PC-9 (cell line): ENCODE data around the gene APLF. TPM values are rescaled to one million over a fixed set of nuclear protein-coding genes. Genes with fewer than 3 reads are reported as not detected.

Source experiments
- BruUV-seq: library from RNA; stranded (reverse); fragments of 400-500 nt; replicated peaks from 2 replicates; lab custom pipeline; 2021; lab: Mats Ljungman, UMichigan
- CTCF ChIA-PET: fragments of 300-600 bp; sonication (Branson Sonifier 250); formaldehyde crosslinking; loops from one replicate; lab custom pipeline; 2022; ENCODE audit warnings: antibody characterized with exemption; lab: Charles Lee
- POLR2A ChIA-PET: fragments of 300-600 bp; sonication (Branson Sonifier 250); formaldehyde crosslinking; loops from one replicate; lab custom pipeline; 2022; ENCODE audit warnings: antibody characterized with exemption; ENCODE audit not compliant: unreplicated experiment; lab: Charles Lee
- DNase-seq, 2 experiments: peaks; one replicate each; pipeline versions ENCODE4 v3.0.0 to v3.0.0-alpha.2; 2015 to 2022; ENCODE audit warnings: mixed read lengths in 1 of 2
- H2AFZ ChIP-seq: fragments of 200-600 bp; sonication (generic); 2 replicates; pipeline ENCODE4 v1.8.1; 2017; ENCODE audit warnings: antibody characterized with exemption
- H3F3A ChIP-seq: fragments of 200-600 bp; sonication (generic); 2 replicates; pipeline ENCODE4 v1.8.1; 2017; ENCODE audit warnings: antibody characterized with exemption, mild to moderate bottlenecking, low read depth; ENCODE audit not compliant: insufficient read depth
- H3K27ac ChIP-seq: fragments of 200-600 bp; sonication (generic); 2 replicates; pipeline ENCODE4 v1.6.1; 2016; ENCODE audit warnings: mixed run types
- H3K27me3 ChIP-seq: fragments of 200-600 bp; sonication (generic); 2 replicates; pipeline ENCODE4 v1.6.1; 2016; ENCODE audit warnings: low read depth, mixed run types; ENCODE audit not compliant: insufficient read depth
- H3K36me3 ChIP-seq: fragments of 200-600 bp; sonication (generic); 2 replicates; pipeline ENCODE4 v1.6.1; 2016; ENCODE audit warnings: low read depth, mixed run types
- H3K4me1 ChIP-seq: fragments of 200-600 bp; sonication (generic); replicated peaks from 2 replicates; pipeline ENCODE4 v1.6.1; 2016; ENCODE audit warnings: mixed run types; ENCODE audit not compliant: insufficient read depth
- H3K4me2 ChIP-seq: fragments of 200-600 bp; sonication (generic); 2 replicates; pipeline ENCODE4 v1.6.1; 2017; ENCODE audit warnings: mixed run types
- H3K4me3 ChIP-seq: fragments of 200-600 bp; sonication (generic); 2 replicates; pipeline ENCODE4 v1.6.1; 2016; ENCODE audit warnings: mixed run types
- H3K79me2 ChIP-seq: fragments of 200-600 bp; sonication (generic); 2 replicates; pipeline ENCODE4 v1.6.1; 2017; ENCODE audit warnings: low read depth, mixed run types
- H3K9me2 ChIP-seq: fragments of 200-600 bp; sonication (generic); 2 replicates; pipeline ENCODE4 v1.8.1; 2017; ENCODE audit warnings: mild to moderate bottlenecking; ENCODE audit not compliant: insufficient read depth
- H3K9me3 ChIP-seq: fragments of 200-600 bp; sonication (generic); 2 replicates; pipeline ENCODE4 v1.8.1; 2016; ENCODE audit warnings: low read depth; ENCODE audit not compliant: insufficient read depth
- H4K20me1 ChIP-seq: fragments of 200-600 bp; sonication (generic); 2 replicates; pipeline ENCODE4 v1.8.1; 2017; ENCODE audit not compliant: insufficient read depth
- EZH2 ChIP-seq: fragments of 200-600 bp; sonication (generic); IDR thresholded peaks from 2 replicates; pipeline ENCODE4 v1.8.0; 2017; ENCODE audit warnings: antibody characterized with exemption, low read depth
- intact Hi-C: fragments of 100-400 bp; cut with micrococcal nuclease; formaldehyde crosslinking; loops from one replicate; pipeline ENCODE4 v1.10.0; 2022; ENCODE audit not compliant: unreplicated experiment
- total RNA-seq: library from RNA; stranded (reverse); gene quantifications from 2 replicates; pipeline ENCODE4 v1.2.3, GENCODE V29; 2021
- TF ChIP-seq, protein P1 (sequence below): fragments of 200-600 bp; sonication (generic); conservative IDR thresholded peaks from 2 replicates; pipeline ENCODE4 v1.6.1; 2017; ENCODE audit warnings: mixed run types, antibody characterized with exemption, mild to moderate bottlenecking, moderate library complexity

Gene APLF
- total RNA-seq, 1 experiment from 2014 or later, result 4.5 TPM

DNA sequence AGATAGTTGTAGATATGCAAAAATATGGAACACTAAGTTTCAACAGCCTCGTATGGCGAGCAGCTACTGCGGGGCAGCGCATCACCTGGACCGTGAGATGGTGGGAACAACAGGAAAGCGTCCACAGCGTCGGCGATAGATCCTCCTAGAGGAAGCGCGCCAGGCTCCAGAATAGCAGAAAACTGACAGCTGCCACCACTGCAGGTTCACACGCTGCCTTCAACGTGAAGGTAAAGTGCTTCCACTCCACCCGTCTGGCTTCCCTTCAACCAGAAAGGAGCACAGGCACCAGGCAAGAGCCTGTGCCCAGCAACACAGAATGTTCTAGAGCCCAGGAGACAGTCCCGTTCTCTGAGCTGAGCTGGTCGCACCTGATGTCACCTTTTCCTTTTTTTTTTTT, 20.3 kb upstream of the APLF start:
- Histone ChIP-seq H3F3A (no peaks in the 10 kb centered on the region), H3K79me2 (no peaks in the 10 kb centered on the region), H3K4me1 (no peaks in the 10 kb centered on the region), H3K4me2 (no peak overlapping the region), H2AFZ (no peak overlapping the region), H3K9me3 (no peaks in the 10 kb centered on the region), H3K27me3 (0 out of 2 replicates have a peak, but pooled peaks cover 4% of the 10 kb centered on the region), H3K4me3 (no peak overlapping the region), H3K27ac (no peak overlapping the region), H3K9me2 (no peaks in the 10 kb centered on the region), H4K20me1 (no peaks in the 10 kb centered on the region), H3K36me3 (no peaks in the 10 kb centered on the region)
- ChIA-PET POLR2A (no interaction called here), CTCF (no interaction called here)
- BruUV-seq, result no TSS peak
- DNase-seq, result no peak
- intact Hi-C loops, result no loop called here
- TF ChIP-seq, protein P1, sequence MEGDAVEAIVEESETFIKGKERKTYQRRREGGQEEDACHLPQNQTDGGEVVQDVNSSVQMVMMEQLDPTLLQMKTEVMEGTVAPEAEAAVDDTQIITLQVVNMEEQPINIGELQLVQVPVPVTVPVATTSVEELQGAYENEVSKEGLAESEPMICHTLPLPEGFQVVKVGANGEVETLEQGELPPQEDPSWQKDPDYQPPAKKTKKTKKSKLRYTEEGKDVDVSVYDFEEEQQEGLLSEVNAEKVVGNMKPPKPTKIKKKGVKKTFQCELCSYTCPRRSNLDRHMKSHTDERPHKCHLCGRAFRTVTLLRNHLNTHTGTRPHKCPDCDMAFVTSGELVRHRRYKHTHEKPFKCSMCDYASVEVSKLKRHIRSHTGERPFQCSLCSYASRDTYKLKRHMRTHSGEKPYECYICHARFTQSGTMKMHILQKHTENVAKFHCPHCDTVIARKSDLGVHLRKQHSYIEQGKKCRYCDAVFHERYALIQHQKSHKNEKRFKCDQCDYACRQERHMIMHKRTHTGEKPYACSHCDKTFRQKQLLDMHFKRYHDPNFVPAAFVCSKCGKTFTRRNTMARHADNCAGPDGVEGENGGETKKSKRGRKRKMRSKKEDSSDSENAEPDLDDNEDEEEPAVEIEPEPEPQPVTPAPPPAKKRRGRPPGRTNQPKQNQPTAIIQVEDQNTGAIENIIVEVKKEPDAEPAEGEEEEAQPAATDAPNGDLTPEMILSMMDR, result no peak
- no peak for TF ChIP-seq EZH2

DNA sequence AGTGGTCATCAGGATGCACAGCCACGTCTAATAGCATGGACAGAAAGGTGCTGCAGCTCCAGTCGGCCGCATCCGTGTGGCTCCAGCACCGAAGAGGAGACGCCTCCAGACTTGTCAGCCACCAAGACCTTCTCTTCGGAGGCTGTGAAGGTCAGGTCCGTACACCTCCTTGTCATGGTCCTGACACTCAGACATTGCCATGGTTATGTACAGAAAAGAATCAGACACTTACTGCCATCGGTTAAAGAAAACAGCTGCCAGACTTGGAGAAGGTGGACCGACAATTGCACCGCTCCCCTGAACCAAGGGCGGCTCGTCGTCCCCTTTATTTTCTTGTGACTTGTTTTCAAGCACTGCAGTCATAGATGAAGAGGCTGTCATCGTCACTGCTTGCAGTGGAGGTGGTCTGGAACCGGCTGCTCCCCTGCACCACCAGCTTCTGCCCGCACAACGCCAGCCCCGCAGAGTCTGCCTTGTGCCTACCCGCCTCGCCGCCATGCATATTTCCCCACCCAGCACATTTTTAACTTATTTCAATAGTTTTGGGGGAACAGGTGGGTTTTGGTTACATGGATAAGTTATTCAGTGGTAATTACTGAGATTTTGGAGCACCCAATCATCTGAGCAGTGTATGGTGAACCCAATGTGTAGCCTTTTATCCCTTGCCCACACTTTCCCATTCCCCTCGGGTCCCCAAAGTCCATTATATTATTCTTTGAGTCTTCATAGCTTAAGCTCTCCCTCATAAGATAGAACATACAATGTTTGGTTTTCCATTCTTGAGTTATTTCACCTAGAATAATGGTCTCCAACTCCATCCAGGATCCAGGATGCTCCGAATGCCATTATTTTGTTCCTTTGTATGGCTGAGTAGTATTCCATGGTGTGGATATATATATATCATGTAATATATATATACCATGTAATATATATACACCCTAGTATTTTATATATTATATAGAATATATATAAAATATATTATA, 18.4 kb upstream of the APLF start:
- H3K9me2 ChIP-seq, result no peaks in the 10 kb centered on the region
- intact Hi-C loops, result no loop called here
- no peaks in the 10 kb centered on the region for H3K9me3 ChIP-seq
- ChIA-PET CTCF (no interaction called here), POLR2A (no interaction called here)
- DNase-seq, result no peak
- no peak for TF ChIP-seq EZH2
- TF ChIP-seq, protein P1, result no peak
- no peak overlapping the region for H3K4me2 ChIP-seq
- H3K36me3 ChIP-seq, result no peaks in the 10 kb centered on the region
- H3K27me3 ChIP-seq, result 0 out of 2 replicates have a peak, but pooled peaks cover 4% of the 10 kb centered on the region
- H3F3A ChIP-seq, result no peaks in the 10 kb centered on the region; the same call in 1 of the 2 replicates
- no peaks in the 10 kb centered on the region for H3K4me1 ChIP-seq
- BruUV-seq, result no TSS peak
- H3K4me3 ChIP-seq, result no peak overlapping the region
- no peak overlapping the region for H3K27ac ChIP-seq
- no peaks in the 10 kb centered on the region for H4K20me1 ChIP-seq
- H2AFZ ChIP-seq, result no peak overlapping the region
- H3K79me2 ChIP-seq, result no peaks in the 10 kb centered on the region

DNA sequence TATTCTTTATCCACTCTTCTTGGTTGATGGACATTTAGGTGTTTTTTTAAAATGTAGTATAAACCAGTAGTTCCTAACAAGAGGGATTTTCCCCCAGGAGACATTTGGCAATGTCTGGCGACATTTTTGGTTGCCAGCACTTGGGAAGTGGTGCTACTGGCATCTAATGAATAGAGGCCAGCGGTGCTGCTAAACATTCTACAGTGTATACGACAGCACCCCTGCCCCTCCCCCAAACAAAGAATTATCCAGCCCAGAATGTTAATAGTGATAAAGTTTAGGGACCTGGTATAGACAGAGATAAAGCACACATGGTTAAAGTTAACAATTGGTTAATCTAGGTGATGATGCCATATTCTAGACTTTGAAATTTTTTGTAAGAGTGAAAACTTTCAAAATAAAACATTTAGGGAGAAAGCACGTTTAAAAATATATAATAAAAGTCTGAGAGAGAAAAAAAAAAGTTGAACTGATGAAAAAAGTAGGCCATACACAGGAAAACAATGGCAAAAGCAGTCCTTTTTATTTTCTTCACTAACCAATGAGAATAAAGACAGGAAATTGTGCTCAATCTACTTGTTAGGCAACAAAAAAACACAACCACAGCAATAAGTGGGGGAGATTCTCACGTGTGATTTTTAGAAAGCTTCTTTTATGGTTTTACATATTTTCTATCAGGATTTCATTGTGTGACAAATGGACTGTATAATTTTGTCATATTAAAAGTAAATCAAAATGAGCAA, 15.1 kb upstream of the APLF start:
- Histone ChIP-seq H3K79me2 (no peaks in the 10 kb centered on the region), H3K4me3 (no peak overlapping the region), H3K9me3 (no peaks in the 10 kb centered on the region), H3K4me1 (no peaks in the 10 kb centered on the region), H2AFZ (no peak overlapping the region), H3K36me3 (no peaks in the 10 kb centered on the region), H3K9me2 (no peaks in the 10 kb centered on the region), H3K4me2 (no peak overlapping the region), H3K27ac (no peak overlapping the region), H3K27me3 (no peaks in the 10 kb centered on the region), H3F3A (no peaks in the 10 kb centered on the region; the same call in 1 of the 2 replicates), H4K20me1 (no peaks in the 10 kb centered on the region)
- intact Hi-C loops, result no loop called here
- POLR2A ChIA-PET, result no interaction called here
- DNase-seq, result no peak
- BruUV-seq, result no TSS peak
- TF ChIP-seq, protein P1, result no peak
- TF ChIP-seq EZH2, result no peak
- CTCF ChIA-PET, result no interaction called here
